ENCODE data around the gene CHRNA4.

CHRNA4 gene

GRCh38 chr20:63360850-63361518 lies at the start of gene CHRNA4:
CHRNA4 (minus strand) TSS chr20:63361349; CDS start chr20:63361165, 184 bp downstream.
- DNase-seq, result no peak

DNA sequence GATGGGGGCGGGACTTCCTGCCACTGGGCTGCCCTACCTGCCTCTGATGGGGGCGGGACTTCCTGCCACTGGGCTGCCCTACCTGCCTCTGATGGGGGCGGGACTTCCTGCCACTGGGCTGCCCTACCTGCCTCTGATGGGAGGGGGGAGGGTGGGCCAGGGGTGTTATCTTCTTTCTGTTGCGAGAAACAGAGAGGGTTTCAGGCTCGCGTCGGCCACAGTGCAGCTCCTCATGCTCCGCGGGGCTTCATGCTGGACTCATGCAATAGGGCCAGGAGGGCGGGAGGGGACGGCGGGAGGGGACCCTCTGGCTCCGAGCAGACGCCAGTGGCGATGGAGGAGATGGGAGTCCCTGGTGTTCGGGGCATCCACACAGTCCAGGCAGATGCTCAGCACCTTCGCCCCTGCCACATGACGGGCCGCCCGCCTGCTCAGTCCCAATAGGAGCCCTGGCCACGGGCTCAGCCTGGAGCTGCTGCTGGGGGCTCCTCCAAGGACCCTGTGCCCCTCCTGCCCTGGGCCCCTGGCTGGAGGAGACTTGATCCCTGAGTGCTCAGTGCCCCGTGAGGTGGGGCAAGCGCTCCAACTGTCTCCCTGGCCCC lies 48.8 kb upstream of the CHRNA4 start:
- DNase-seq, result no peak

DNA sequence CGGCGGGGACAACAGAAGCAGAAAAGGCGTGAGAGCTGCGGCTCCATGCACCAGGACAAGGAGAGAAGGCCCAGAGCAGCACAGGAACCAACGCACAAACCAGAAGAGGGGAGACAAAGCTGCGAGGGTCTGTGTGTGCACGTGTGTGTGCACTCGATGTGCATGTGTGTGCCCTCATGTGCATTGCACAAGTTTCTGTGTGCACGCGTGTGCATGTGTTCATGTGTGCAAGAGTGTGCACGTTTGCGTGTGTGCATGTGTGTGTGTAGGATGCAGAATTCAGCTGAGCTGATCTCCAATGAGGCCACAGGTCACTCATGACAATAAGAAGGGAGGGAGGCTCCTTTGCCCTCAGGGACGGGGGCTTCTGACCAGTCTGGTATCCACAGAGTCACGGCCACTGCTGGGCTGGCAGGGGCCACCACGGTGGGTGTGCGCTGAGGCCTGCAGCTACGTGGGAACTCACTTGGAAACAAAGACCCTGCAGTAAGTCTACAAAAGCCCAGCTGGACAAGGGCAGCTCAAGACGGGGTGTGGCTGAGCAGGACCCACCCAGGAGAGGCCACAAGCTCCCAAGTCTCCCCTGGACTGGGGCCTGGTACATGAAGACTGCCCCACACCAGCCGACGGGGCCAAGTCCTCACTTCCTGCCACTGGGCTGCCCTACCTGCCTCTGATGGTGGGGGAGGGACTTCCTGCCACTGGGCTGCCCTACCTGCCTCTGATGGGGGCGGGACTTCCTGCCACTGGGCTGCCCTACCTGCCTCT lies 48.1 kb upstream of the CHRNA4 start:
- DNase-seq, result no peak

GRCh38 chr20:63408684-63409046 lies 47.5 kb upstream of the CHRNA4 start:
- no peak for DNase-seq

- no peak for DNase-seq
Observed at GRCh38 chr20:63407928-63408683, 47.0 kb upstream of the CHRNA4 start.

- no peak for DNase-seq
Observed at GRCh38 chr20:63406617-63407245, 45.6 kb upstream of the CHRNA4 start.

GRCh38 chr20:63406011-63406410 lies 44.9 kb upstream of the CHRNA4 start:
- no peak for DNase-seq

DNA sequence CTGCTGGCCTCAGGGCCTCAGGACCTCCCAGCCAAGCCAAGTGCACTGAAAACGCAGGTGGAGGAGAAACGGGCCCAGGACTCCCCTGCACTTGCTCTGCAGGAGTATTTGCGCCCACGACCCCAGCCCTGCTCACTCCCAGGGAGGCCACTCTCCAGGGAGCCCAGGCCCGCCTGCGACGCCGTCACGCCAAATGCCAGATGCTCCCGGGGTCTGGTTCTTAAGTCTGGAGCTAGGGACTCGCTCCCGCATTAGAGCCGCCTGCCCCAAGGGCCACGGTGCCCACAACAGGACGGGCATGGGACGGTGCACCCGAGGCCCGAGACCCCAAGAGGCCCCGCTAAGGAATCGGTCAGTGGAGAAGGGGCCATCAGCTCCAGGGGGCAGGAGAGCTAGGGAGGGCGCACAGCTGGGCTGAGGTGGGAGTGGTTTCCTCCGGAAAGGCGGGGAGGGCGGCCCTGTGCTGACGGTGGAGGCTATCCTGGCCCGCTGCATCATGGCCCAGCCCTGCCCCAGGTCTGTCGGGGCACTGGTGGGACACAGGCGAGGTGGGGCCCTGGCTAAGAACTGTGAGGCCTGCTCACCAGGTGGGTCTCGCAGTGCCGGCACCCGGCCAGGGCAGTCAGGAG lies 44.1 kb upstream of the CHRNA4 start:
- no peak for DNase-seq

- no peak for DNase-seq
Observed at GRCh38 chr20:63404129-63405085, 43.3 kb upstream of the CHRNA4 start.

DNA sequence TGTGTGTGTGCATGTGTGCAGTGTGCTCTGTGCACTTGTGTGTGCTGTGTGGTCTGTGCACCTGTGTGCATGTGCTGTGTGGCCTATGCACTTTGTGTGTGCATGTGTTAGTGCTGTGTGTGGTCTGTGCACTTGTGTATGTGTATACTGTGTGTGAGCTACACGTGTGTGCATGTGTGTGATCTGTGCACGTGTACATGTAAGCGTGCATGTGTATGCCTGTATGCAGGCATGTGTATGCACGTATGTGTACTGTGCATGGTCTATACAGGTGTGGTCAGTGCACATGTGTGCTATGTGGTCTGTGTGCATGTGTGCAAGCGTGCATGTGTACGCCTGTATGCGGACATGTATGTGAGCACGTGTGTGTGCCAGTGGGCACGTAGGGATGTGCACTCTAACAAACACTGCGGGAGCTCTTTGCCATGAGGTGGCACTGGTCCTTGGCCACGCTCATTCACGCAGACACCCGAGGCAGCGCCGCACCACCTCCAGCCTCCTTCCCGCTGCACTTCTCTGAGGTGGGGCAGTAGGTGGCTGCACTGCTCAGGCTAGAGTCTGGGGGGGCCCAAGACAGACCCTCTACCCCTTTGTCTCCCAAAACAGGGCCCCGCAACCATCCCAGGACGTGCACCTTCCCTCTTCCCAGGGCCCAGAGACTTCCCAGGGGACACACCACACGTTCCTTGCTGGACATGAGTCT lies 42.4 kb upstream of the CHRNA4 start:
- no peak for DNase-seq

DNA sequence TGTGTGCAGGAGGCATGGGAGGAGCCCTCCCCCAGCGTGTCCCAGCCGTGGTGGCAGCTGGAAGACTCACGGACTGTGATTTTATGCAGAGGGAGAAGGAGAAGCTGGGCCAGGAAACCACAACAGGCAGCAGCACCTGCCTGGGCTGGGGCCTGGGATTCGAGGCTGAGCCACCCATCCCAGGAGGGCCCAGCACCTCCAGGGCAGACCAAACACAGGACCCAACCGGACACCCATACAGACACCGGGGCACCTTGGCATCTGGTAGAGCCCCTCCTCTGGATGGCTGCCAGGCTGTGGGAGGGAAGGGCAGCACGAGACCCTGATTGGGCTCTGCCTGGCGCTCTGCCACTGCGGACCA lies 41.7 kb upstream of the CHRNA4 start:
- DNase-seq, result no peak

DNA sequence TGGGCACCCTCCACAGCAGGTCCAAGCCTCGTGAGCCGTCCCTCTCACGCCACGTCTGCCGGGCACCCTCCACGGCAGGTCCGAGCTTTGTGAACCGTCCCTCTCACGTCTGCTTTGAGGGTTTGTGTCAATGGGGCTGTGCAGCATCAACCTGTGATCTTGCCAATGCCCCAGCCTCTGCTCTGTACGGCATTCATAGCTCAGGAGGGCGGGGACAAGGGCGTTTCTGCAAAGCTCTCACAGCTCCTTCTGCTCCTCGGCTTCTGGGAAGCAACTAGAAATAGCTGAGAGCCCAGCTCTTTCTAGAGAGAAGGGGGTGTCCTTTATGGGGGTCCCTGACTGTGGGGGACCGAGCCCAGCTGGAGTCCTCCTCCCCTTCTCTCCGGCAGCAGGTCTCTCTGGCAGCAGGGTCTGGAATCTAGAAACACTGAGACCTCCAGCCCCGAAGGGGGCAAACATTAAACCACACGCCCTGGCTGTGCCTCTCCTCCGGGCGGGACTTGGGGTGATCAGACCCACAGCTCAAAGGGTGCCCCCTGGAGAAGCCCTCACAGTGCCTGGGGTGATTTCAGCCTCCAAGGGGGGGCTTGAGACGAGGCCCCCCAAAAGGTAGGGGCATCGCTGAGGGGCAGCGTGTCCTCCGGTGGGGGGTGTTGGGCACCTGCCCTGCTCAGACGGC lies 41.2 kb upstream of the CHRNA4 start:
- no peak for DNase-seq

GRCh38 chr20:63401384-63402110 lies 40.4 kb upstream of the CHRNA4 start:
- no peak for DNase-seq

DNA sequence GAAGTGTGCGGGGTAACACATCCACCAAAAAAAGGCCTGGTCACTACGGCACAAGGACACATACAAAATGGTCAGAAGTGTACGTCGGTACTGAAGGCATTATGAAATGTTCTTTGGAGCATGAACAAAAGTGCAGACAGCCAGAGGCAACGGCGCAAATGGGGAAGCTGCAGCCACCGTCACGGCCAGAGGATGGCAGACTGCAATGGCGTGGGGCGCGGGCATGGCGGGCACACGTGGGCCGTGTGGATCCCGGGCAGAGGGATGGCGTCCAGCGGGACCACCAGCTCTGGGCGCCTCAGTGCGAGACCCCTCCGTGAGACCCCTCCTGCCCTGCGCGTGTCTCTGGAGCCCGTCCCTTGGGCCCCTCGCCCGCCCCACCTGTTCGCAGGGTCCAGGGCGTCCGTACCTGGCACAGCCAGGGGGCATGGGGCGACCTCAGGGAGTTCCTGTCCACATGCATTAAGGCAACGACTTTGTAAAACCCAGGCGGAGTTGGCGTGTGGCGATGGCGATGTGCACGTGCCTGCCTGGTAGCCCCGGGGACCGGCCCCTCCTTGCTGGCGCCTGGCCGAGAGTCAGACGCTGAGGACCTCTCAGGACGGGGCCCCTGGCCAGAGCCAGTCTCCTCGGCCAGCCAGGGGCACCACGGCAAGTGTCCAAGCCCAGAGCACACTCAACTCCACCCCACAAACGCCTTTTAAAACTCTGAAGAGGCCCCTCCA lies 39.5 kb upstream of the CHRNA4 start:
- no peak for DNase-seq

GRCh38 chr20:63399596-63400375 lies 38.6 kb upstream of the CHRNA4 start:
- DNase-seq, result no peak

DNA sequence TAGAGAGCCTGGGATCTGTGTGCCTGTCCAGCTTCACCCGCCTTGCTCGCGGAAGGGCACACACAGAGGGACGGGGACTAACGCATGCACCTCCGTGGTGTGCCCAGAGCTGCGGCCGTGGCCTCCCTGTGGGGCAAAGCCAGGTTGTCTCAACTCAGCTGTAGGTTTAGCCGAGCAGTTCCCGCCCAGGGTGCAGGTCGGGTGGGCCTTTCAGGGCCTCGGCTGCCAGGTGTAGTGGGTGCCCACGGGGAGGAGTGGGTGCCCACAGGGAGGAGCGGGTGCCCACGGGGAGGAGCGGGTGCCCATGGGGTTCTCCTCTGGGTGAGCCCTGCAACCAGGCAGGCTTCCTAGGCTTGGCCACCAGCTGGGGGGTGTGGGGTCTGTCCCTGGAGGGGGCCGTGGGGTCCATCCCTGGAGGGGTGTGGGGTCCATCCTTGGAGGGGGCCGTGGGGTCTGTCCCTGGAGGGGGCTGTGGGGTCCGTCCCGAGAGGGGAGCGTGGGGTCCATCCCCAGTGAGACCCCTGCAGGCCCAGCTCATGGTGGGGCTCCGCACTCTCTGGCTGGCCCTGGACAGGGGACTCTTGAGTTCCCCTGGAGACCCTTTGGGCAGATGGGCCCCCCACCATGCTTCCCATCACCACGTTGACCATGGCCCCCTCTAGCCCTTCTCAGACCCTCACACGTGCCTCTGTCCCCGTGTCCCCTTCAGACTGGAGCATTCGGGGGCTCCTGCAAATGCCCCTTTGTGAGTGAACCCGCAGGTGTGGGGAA lies 37.8 kb upstream of the CHRNA4 start:
- DNase-seq, result no peak

GRCh38 chr20:63397946-63398450 lies 36.8 kb upstream of the CHRNA4 start:
- no peak for DNase-seq
